GM12891 (cell line): ENCODE results near the gene FGF11.

ENCODE experiments used
- POLR2A ChIP-seq: IDR thresholded peaks from 2 replicates; pipeline ENCODE4 v1.6.1; 2011; ENCODE audit warnings: low read depth, low read length, control low read depth
- POLR2AphosphoS5 ChIP-seq: IDR thresholded peaks from 2 replicates; pipeline ENCODE4 v1.6.1; 2011; ENCODE audit warnings: low read depth, low read length, control low read depth
- POU2F2 ChIP-seq: IDR thresholded peaks from 2 replicates; pipeline ENCODE4 v1.6.1; 2011; ENCODE audit warnings: low read depth, mild to moderate bottlenecking, control low read depth, low read length, moderate library complexity
- TAF1 ChIP-seq: IDR thresholded peaks from 2 replicates; pipeline ENCODE4 v1.6.1; 2011; ENCODE audit warnings: low read depth, low read length, control low read depth

DNA sequence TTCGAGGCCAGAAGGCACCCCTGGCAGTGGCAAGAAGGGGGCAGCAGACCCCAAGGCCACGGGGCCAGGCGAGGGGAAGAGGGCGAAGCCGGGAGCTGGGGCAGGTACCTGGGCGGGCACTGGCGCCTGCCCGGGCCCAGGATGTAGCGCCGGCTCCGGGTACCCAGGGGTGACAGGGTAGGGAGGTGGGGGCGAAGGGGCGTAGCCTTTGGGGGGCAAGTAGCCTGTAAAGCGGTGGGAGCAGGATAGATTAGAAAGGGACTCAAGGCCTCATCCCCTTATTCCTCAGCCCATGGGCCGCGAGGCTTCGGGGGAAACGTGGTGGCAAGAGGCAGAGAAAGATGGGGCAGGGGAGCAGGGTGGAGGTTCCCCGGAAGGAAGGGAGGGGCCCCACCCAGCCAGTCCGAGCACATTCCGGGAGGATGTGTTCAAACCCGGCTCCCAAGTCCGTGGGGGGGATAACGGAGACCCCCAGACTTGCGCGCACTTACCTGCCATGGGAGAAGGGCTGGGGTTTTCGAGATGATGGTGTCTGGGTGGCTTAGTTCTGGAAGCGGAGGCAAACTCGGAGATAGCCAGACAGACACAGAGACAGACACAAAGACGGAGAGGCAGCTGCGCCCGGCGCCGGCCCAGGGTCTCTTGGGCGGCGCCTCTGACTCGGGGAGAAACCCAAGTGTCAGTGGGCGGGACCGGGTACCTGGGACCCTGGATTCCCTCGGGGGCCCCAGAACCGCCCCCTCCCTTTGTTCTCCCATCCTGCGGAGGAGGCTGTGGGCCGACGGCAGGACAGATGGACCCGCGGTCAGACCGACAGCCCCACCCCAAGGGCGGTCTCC is 45.5 kb upstream of the FGF11 start:
- no peak for TF ChIP-seq POLR2A
- no peak for TF ChIP-seq POLR2AphosphoS5
- no peak for TF ChIP-seq POU2F2
- no peak for TF ChIP-seq TAF1
